SK-N-DZ (cell line): ENCODE data around the gene AOPEP.
"Not testable (repeated sequence)": the region's sequence is repeated elsewhere in the genome, so short reads cannot be mapped to it uniquely, and the experiment has no call there.

ENCODE experiments used
- DNase-seq: peaks from one replicate; pipeline ENCODE4 v3.0.0-alpha.2; 2015; ENCODE audit warnings: low spot score

Gene AOPEP

DNA sequence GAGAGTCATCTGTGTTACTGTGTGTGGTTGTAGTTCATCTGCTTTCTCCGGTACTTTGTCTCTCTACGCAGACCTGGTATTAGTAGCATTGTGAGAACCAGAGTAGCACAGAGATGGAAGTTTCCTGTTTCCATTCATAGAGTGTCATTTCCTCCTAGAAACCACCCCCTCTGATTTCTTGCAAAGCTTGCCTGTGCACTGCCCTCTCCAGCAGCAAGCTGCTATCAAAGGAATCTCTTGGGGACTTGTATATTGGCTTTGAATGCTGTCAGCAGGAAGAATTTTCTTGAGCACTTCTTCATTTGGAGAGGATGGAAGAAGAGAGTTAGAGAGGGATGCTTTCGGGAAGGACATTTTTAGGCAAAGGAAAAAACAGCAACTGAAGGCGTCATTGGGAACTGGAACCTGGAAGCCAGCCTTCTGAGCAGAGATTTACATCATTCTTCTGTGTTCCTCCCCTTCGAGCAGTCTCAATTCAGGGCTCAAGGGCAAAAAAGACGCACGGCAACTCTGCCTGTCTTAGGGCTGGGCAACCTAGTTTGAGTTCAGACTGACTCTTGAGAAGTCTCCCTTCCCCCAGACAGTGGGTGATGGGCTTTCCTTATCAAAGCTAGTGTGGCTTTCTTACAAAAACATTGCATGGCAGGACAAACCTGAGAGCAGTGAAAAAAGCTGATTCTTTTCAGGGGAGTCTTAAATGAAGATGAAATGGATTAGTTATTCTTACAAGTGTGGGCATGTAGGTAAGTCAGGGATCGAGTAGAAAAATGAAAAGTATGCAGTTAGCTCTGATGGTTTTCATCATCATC lies 226.3 kb downstream of the AOPEP start:
- DNase-seq = no peak

DNA sequence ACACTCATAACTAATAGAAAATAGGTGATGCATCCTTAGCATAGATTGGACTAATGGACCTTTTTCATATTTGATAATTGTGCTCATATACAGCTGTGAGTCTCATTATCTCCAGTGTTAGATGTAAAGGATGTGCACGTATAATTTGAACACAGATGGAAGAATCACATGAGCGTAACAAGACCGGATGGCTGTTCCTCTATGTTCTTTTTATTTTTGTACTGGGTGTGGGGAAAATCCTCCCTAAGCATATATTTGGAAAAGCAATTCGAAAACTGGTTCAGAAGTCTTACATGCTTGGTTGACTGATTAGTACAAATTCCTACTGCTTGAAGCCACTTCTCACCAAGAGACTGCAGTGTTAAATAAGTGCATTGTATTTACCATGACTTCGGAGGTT lies 230.2 kb downstream of the AOPEP start:
- DNase-seq = no peak

DNA sequence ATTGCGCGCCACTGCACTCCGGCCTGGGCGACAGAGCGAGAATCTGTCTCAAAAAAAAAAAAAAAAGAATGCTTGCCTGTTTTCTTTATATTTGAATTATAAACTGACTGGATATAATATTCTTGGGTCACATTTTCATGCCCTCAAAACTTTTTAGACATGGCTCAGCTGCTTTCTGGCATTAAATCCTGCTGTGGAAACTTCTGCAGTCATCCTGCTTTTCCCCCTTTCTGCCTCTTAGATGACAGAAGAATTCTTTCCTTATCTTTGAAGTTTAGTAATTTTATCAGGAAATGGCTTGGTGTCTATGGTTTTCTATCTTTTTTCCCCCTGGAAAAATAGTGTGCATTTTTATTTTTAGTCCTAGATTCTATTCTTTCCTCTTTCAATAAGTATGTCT lies 234.5 kb downstream of the AOPEP start:
- no peak for DNase-seq

DNA sequence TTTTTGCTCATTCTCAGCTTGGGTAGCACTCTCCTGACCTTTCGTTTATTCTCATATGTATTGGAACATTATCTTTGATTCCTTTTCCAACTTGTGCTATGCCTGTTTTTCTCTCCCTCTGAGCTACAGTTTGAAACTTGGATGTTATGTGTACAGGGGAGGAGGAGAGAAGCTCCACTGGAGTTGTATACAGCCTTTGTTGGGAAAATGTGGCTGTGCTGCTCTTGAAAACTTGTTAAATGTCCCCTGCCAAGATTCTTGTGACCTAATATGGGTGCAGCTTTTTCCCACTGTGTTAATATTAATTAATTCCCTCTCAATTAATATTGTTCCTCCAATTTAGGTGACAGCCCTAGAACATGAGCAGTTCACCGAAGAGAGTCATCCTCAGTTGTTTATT lies 235.4 kb downstream of the AOPEP start:
- DNase-seq = no peak

DNA sequence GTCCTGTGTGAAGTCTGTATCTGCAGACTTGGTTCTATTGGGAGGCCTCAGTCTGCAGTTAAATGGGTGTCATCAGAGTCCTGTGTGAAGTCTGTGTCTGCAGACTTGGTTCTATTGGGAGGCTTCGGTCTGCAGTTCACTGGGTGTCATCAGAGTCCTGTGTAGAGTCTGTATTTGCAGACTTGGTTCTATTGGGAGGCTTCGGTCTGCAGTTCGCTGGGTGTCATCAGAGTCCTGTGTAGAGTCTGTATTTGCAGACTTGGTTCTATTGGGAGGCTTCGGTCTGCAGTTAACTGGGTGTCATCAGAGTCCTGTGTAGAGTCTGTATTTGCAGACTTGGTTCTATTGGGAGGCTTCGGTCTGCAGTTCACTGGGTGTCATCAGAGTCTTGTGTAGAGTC lies 239.1 kb downstream of the AOPEP start:
- DNase-seq = not testable (repeated sequence)

DNA sequence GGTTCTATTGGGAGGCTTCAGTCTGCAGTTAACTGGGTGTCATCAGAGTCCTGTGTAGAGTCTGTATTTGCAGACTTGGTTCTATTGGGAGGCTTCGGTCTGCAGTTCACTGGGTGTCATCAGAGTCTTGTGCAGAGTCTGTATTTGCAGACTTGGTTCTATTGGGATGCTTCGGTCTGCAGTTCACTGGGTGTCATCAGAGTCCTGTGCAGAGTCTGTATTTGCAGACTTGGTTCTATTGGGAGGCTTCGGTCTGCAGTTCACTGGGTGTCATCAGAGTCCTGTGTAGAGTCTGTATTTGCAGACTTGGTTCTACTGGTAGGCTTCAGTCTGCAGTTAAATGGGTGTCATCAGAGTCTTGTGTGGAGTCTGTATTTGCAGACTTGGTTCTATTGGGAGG lies 239.5 kb downstream of the AOPEP start:
- not testable (repeated sequence) for DNase-seq

DNA sequence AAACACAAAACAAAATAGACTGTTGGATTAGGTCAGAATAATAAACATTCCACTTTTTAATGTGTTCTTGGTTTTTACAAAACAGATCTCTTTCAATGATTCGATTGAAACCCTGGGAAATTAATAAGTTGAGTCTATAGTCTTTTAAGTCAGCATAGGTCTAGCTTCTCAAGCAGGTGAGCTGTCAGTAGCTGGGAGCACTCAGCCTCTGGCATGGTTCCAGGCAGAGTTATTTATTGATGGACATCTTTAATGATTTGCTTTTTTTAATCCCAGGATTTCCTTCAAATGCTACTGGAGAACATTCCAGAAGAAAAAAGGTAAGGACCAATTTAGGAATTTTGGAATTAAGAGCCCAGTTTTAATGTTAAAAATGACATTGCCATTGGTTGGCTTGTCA lies 241.0 kb downstream of the AOPEP start:
- no peak for DNase-seq

DNA sequence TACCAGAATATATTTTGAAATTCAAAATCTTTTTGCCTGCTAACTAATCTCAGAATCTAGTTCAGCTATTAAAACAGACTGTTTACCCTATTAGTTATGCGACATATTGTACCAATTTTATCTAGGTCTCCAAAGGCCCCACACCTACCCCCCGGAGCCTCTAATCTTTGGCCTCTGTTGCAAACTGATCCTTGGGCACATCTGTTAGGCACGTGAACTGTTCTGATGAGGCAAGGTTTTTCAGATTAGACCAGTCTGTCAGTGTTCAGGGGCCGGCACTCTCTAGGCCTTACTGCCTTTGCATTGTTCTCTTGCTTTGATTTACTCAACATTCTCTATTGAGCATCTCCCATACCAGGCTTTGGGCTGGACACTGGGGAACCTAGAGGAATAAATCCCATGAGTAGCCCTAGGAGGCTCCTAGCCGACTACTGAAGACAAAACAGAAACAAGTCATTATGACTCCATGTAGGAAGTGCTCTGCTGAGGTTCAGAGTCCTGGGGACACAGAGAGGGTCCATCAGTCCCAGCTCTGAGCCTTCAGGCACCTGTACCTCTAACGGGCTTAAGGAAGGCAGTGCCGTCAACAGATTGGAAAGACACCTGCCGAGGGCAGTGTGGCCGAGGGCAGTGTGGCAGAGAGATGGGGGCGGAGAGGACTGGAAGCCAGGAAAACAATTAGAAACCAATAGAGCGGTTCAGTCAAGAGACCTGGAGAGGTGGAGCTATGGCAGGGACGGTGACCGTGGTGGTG lies 245.1 kb downstream of the AOPEP start:
- DNase-seq = no peak

DNA sequence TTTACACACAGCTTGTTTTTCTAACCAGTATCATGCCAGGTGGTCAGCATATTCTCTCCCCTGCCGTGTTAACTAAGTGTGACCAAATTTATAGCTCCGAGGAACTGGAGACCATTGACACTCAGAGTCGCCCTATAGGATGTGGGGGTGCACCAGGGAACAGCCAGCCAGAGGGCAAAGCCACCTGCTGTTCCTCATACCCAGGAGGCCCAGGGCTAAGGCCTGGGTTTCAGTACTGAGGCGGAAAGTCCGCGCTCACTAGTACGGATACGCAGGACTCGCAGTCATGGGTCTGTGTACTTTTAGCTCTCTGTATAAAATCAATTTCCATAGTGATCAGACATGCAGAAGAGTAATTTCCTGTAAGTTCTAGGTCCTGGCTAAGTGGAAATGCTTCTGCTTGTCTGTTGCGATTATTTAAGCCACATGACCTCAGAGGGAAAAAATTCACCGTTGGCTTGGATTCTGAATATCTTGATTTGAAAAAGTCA lies 247.0 kb downstream of the AOPEP start:
- no peak for DNase-seq

DNA sequence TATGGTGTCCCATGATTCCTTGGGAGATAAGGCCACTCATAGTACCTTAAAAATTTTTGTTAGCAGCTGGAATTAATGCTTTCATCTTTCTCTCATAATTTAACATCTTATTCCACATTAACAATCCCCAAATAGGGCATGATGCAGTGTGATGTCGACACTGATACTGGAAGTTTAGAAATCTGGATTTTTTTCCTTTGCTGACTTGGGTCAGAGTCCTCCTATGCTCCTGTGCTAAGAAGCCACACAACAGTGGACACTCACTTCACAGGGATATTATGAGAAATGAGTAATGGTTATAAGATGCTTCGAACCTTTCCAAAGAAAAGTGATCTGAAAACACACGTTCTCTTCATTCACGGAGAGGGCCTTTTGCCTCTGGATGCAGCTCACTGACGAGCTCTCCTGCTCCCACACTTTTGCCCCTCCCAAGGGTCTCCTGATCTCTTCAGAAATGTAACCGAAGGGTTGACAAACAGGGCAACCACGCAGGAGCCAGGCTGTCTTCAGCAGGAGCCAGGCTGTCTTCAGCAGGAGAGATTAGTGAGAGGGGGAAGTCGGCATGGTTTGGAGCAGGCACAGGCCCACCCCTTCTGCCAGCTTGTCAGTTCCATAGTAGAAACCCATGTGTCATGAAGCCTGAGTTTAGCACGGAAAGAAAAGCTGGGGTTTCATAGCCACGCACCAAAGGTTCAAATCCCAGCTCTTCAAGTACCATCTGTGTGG lies 247.8 kb downstream of the AOPEP start:
- no peak for DNase-seq

DNA sequence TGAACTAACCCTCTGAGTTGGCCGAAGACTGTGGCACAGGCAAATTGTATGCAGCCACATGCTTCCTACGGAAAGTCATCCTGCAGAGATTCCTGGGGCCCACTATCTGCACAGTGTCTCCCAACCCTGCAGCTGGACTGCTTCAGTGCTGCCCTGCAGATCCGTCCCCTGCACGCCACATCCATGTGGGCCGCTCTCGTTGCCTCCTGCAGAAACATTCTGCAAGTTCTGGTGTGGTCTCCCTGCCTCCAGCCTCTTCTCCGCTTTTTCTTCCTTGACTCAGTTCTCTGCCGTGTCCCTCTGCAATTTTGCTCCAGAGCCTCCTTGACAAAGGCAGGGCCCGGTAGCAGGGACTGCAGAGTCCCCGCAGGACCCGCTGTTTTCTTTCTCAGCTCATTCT lies 249.0 kb downstream of the AOPEP start:
- no peak for DNase-seq

DNA sequence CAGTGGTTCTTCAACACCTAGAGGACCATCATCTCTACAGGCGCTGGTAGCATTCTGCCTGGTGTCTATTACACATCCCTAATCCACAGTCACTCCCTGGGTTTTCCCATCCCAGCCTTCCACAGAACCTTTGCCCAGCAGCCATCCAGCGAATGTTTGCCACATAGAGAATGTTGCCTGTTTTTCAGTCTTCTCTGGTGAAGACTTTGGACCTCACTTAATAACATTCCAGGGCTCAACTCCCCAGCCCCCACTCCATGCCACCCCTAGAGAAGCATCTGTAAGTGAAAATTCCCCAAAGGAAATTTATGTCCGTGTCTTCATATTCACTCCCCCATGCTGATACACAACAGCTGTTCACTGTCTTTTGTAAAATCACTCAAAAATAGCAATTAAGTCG lies 249.6 kb downstream of the AOPEP start:
- DNase-seq = no peak

DNA sequence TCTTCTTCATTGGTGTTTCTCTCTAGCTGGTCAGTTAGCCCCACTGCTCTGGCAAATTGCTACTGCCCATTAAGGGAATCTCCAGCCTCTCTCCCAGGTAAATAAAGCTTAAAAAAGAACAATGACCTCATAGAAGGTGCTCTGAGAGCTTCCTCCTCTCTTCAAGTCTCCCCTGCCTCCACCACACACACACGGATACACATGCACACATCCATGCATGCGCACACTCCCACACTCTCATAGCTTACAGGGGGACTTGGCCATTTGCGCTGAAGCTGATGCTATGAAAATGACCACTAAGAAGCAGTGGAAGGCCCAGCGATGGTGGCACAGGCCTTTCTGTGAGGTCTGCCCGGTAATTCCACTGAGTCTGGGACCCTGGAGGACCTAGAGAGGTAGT lies 250.9 kb downstream of the AOPEP start:
- DNase-seq = no peak

DNA sequence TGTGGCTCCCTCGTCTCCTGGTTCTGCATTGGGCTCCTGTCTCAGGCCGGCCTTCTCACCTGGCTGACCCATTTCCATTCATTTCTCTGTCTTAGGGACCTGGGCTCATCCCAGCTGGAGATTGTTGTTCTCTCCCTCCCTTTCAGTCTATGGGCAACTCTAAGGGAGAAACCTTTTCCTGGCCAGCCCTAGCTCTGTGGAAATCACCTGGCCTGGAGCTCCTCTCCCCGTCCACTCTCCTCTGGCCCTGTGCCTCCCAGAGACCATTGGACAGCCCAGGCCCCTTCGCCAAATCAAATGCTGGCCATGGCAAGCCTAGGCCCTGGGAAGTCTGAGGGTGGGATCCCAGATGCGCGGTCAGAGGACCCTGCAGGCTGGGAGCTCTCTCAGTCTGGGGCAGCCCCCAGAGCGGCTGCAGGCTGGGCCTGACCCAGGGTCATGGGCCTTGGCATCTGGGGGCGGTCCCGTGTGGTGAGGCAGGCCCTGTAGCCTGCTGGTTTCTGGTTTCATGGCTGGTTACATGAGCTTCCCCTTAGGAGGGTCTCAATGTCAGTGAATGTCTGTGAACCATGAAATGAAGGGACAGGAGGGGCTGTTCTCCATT lies 253.5 kb downstream of the AOPEP start:
- DNase-seq = no peak

DNA sequence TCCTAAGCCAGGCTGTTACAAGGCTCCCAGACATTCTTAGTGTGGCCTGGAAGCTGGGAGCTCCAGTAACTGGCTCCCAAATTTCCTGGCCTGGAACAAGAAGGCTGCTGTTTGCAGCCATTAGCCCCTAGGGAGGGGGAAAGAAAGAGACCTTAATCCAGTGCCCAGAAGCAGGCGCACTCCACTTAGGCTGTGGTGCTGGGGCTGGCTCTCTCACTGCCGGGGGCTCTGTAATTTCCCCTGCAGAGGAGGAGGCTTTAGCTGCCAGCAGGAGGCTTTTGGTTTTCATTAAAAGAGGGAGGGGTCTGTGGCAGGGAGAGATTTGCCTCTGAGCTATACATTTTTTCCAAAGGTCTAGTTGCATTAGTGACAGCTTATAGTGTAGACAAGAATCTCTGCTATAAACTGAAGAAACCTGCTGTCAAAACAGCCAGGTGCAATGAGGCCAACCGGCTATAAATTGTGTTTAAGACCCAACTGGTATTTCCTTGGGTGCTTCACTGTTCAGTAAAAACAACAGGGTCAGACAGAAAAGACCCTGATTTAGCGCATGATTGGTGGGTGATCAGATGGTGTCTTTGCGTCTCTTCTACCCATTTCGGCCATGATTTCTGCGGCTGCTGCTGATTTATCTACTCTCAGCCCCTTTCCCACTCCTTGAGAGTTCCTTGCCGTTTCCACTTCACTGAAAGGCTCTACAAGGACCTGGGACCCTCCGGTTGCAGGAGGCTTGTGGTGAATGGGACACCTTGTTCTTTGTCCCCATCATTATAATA lies 254.6 kb downstream of the AOPEP start:
- peak; percentile 7 for DNase-seq

DNA sequence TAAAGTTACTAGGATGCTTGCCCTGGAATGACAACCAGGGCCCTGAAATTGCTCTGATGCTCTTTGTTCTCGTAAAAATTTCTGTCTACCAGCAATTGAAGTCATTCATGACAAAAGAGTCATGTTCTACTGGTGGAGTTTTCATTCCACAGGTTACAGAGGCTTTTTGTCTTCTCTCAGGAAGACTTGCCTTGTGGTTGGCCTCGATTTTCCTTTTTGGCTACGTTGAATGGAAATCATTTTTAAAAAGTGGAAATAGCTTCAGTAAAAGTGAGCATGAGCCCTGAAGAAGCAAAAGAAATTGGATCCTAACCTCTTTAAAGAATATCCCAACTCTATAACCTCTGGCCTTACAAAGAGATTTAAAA lies 255.2 kb downstream of the AOPEP start:
- no peak for DNase-seq

DNA sequence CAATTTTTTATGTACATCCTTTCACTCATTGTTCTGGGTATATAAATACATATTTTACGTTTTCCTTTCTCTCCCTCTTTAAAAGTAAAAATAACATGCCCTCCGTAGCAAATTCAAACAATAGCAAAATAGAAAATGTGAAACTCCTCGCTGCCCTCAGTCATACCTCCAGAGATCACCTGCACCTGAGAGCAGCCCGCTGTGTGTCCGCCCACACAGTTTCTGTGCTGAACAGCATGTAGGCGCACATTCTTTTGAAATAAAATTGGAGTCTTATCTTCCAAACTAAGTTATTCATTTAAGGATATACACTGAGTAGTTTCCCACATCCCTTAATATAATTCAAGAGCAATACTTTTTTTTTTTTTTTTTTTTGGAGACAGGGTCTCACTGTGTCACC lies 255.7 kb downstream of the AOPEP start:
- DNase-seq = no peak

DNA sequence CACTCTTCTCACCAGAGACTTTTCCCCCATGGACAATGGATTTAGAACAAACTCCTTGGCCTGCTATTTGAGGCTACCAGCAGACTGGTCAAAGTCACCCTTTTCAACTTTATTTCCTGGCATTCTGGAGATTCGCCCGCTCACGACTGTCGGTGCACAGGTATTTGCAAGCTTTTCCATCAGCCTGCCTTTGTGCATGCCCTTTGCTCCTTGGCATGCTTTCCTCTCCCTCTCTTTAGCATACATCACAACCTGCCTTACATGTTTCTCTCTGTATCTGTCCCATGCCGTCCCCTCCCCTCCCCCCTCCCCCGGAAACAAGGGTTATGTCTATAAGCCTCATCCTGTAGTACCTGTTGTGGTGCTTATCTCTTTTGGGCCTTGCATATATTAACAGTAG lies 257.1 kb downstream of the AOPEP start:
- no peak for DNase-seq

DNA sequence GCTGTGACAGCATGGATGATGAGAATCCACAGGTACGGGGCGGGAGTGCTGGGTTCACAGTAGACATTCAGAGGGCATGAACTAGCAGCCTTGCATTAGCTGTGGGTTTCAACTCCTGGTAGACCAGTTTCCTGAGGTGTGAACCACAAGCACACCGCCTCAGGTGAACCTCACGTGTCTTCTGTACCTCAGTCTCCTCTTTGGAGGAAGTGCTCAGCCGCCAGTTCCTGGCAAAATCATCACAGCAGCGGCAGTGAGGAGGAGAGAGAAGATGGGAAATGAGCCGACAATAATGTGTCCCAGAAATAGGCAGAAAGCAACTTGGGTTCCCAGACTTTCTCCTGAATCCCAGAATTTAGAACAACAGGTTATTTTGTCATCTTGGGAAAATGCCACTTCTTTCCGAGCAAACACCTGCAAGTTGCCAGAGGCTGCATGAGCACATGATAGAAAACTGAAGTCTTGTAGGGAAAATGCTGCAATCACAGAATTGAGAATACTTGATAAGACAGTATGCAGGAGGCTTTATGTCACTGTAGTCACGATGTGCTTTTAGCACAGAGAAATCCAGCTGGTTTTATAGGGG lies 258.5 kb downstream of the AOPEP start:
- no peak for DNase-seq

DNA sequence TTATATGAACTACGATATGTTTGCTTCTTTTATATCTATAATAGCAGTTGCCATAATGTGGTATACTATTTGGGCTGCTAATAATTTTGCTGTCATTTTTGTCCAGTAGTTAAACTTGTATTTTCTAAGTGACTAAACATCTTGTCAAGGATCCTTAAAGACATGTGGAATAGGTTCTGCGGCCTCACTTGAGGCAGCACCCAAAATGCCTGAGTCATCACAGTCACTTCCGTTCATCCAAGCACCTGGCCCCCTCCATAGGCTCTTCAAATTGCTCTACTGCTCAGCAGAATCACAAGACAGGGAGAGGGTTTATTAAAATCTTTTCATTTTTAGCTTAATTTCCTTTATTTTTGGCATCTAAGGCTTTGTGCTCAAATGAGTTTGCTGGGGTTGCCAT lies 259.1 kb downstream of the AOPEP start:
- no peak for DNase-seq

DNA sequence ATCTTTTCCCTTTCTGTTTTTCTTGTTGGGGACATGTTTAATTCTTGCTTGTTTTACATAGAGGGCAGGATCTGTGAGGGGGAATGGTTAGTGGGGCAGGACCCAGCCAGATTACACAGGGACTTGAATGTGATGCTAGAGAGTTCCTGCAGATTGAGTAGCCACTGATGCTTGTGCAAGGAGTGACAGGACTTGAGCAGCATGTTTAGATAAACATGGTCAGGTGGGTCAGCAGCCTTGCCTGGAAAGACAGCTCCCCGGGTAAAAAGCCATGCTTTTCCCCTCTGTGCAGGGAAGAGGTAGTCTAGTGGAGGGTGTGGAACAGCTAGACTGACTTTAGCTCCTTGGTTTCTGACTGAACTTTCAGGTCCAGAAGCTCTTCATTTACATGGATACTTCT lies 261.2 kb downstream of the AOPEP start:
- DNase-seq = no peak
